Adipose tissue (tissue), 3 donors: ENCODE measurements around the gene NSF. TPM values are rescaled to one million over a fixed set of nuclear protein-coding genes. Genes with fewer than 3 reads are reported as not detected.
"Not testable (repeated sequence)": the region's sequence is repeated elsewhere in the genome, so short reads cannot be mapped to it uniquely, and the experiment has no call there.

Experiments used
- H3K27ac ChIP-seq: one replicate; pipeline ENCODE4 v1.5.1; 2013; ENCODE audit warnings: low read depth, low read length
- WGBS, 3 donors: extraction: QIAGEN DNeasy Blood & Tissue Kit; methylation state at CpG; one replicate each; pipeline ENCODE4 v1.1.7; 2013; 5-methylcytosine and 5-hydroxymethylcytosine counted together
- polyA plus RNA-seq, 3 donors: library from polyadenylated mRNA; stranded (reverse); fragments of 200-250 nt; gene quantifications; one replicate each; pipeline ENCODE4 v1.2.3, GENCODE V29; 2013
- donor health status: healthy with polysubstance abuse.
- donor health status: Bipolar disorder and iron deficiency.
- donor health status: healthy.

The NSF gene
- polyA plus RNA-seq, 3 donors, result 13.5 to 14.7 (median 14.5) TPM

- not testable (repeated sequence) for H3K27ac ChIP-seq
- whole genome bisulfite sequencing, 3 donors, result no CpG with 5 or more reads among the region's 5 CpGs
Observed at GRCh38 chr17:46624726-46625125, 34.3 kb downstream of the NSF start.

GRCh38 chr17:46627452-46627851, 37.0 kb downstream of the NSF start:
- WGBS, 3 donors, result no CpG with 5 or more reads among the region's 2 CpGs
- not testable (repeated sequence) for H3K27ac ChIP-seq

- not testable (repeated sequence) for H3K27ac ChIP-seq
- no CpG with 5 or more reads among the region's 5 CpGs for WGBS, 3 donors
Observed at GRCh38 chr17:46628753-46629436, 38.4 kb downstream of the NSF start.

- H3K27ac ChIP-seq, result not testable (repeated sequence)
- no CpG with 5 or more reads among the region's 3 CpGs for WGBS, 3 donors
Observed at GRCh38 chr17:46632146-46632545, 41.7 kb downstream of the NSF start.

GRCh38 chr17:46634844-46635243, 44.4 kb downstream of the NSF start:
- not testable (repeated sequence) for H3K27ac ChIP-seq

GRCh38 chr17:46641861-46642656, 51.6 kb downstream of the NSF start:
- not testable (repeated sequence) for H3K27ac ChIP-seq
- WGBS, 3 donors, result no CpG with 5 or more reads among the region's 2 CpGs

GRCh38 chr17:46647251-46647650, 56.8 kb downstream of the NSF start:
- H3K27ac ChIP-seq, result not testable (repeated sequence)
- WGBS, 3 donors, result no CpG with 5 or more reads among the region's 2 CpGs

- WGBS, 3 donors, result no CpG with 5 or more reads among the region's 2 CpGs
Observed at GRCh38 chr17:46647688-46648278, 57.3 kb downstream of the NSF start.

GRCh38 chr17:46649246-46649645, 58.8 kb downstream of the NSF start:
- WGBS, 3 donors, result 95 to 97% (median 96%) methylated on average over 7 of the region's 7 CpGs
- H3K27ac ChIP-seq, result not testable (repeated sequence)

More at GRCh38 chr17:46647688-46648278, 57.3 kb downstream of the NSF start:
- not testable (repeated sequence) for H3K27ac ChIP-seq

- WGBS, 3 donors, result no CpG with 5 or more reads among the region's 7 CpGs
- not testable (repeated sequence) for H3K27ac ChIP-seq
Observed at GRCh38 chr17:46652024-46652643, 61.7 kb downstream of the NSF start.

GRCh38 chr17:46658235-46658634, 67.8 kb downstream of the NSF start:
- no CpG with 5 or more reads among the region's 5 CpGs for WGBS, 3 donors
- not testable (repeated sequence) for H3K27ac ChIP-seq

- H3K27ac ChIP-seq, result not testable (repeated sequence)
- no CpG with 5 or more reads among the region's 4 CpGs for WGBS, 3 donors
Observed at GRCh38 chr17:46659702-46660101, 69.2 kb downstream of the NSF start.

GRCh38 chr17:46663123-46663522, 72.7 kb downstream of the NSF start:
- no CpG with 5 or more reads among the region's 1 CpG for WGBS, 3 donors
- H3K27ac ChIP-seq, result not testable (repeated sequence)

GRCh38 chr17:46663552-46663951, 73.1 kb downstream of the NSF start:
- no CpG with 5 or more reads among the region's 2 CpGs for WGBS, 3 donors
- not testable (repeated sequence) for H3K27ac ChIP-seq

- 36 to 89% (median 86%) methylated on average over 4 of the region's 5 CpGs for WGBS, 3 donors
- not testable (repeated sequence) for H3K27ac ChIP-seq
Observed at GRCh38 chr17:46665969-46666368, 75.5 kb downstream of the NSF start.

GRCh38 chr17:46670789-46671188, 80.3 kb downstream of the NSF start:
- no CpG with 5 or more reads among the region's 4 CpGs for WGBS, 3 donors
- H3K27ac ChIP-seq, result not testable (repeated sequence)

GRCh38 chr17:46672777-46673176, 82.3 kb downstream of the NSF start:
- not testable (repeated sequence) for H3K27ac ChIP-seq
- no CpG with 5 or more reads among the region's 2 CpGs for WGBS, 3 donors

GRCh38 chr17:46677819-46678218, 87.3 kb downstream of the NSF start:
- not testable (repeated sequence) for H3K27ac ChIP-seq

GRCh38 chr17:46683653-46684052, 93.2 kb downstream of the NSF start:
- WGBS, 3 donors, result no CpG with 5 or more reads among the region's 2 CpGs
- H3K27ac ChIP-seq, result not testable (repeated sequence)
